Glomerular visceral epithelial cell (primary cell): ENCODE data around the gene ACTRT2.

ENCODE experiments used
- DNase-seq: peaks from one replicate; pipeline ENCODE4 v3.0.0-alpha.2; 2016; ENCODE audit errors: extremely low spot score

Gene ACTRT2

GRCh38 chr1:3003039-3003940 lies 18.0 kb upstream of the ACTRT2 start:
- DNase-seq = no peak

GRCh38 chr1:3003941-3004270 lies 17.4 kb upstream of the ACTRT2 start:
- no peak for DNase-seq

DNA sequence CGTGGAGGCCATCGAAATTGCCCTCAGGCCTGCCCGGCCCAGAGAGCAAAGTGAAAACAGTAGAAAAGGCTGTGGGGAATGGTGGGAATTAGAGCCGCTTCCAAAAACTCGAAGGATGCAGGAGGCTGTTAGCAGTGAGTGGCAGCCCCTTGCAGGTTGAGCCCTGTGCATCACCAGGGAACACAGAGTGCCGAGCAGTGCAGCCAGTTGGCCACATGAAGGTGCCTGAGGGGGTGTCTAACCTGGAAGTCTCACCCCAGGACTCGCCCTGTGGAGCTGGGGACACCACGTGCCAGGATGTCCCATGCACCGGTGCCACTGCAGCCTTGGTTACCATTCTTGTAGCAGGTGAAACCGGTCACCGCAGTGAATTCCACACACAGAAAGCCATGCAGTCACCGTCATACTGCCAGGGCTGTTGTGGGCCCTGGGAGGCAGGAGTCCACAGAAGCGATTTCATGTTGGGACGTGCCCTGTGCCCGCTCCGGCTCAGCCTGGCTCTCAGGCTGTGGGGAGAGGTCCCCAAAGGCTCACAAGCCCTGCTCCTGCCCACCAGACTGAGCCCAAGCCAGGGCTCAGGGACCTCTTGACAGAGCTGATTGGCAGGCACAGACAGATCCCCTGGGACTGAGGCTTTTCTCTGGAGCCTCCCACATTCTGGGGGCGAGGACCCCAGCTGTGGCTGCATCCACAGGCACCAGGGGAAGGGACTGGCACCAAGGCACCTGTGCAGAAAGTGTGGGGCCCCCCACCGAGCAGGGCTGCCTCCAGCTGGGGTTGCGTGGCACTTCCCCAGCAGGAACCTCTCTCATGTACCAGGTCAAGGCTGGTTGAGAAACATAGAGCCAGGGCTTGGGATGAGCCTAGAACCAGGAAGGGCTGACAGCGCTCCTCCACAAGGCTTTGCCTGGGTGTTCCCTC lies 16.7 kb upstream of the ACTRT2 start:
- no peak for DNase-seq

GRCh38 chr1:3005771-3006170 lies 15.5 kb upstream of the ACTRT2 start:
- no peak for DNase-seq

- no peak for DNase-seq
Measured at GRCh38 chr1:3007298-3008147, 13.7 kb upstream of the ACTRT2 start.

GRCh38 chr1:3009021-3009420 lies 12.2 kb upstream of the ACTRT2 start:
- DNase-seq = no peak

GRCh38 chr1:3009556-3009955 lies 11.7 kb upstream of the ACTRT2 start:
- no peak for DNase-seq

GRCh38 chr1:3011127-3011526 lies 10.1 kb upstream of the ACTRT2 start:
- no peak for DNase-seq

DNA sequence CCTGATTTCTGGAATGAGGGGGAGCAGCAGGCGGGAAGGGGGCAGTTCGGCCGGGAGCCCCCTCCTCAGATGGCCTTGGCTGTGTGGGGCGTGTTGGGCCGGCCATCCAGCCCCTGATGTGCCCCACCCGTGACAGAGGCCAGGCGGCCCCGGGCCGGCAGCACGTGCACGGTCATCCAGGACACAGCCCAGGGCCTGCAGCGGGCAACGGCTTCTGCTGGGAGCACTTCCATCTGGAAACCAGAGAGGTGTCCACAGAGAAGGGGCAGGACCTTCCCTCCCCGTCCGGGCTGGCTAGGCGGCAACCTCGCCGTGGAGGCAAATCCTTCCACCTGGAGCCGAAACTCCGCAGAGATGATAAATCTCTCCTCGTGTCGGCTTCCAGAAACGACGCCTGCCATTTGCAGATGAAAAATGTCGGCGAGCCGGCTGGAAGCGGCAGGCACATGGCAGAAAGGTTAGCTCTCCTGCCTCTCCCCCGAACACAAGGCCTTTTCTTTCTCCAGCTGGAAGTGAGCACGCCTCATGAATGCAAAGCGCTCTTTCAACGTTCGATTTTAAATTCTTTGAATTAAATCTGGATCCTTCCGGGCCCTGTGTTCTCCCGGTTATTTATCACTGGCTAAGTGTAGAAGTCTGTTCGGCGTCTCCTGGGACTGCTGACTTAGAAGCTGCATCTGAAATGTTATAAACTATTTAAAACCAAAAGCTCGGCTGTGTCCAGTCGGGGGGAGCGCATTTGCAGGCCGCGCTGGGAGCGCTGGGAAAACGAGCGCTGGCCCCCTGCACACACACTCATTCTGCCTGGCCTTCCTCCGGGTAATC lies 9.4 kb upstream of the ACTRT2 start:
- DNase-seq = no peak

- no peak for DNase-seq
Measured at GRCh38 chr1:3012456-3013291, 8.6 kb upstream of the ACTRT2 start.

DNA sequence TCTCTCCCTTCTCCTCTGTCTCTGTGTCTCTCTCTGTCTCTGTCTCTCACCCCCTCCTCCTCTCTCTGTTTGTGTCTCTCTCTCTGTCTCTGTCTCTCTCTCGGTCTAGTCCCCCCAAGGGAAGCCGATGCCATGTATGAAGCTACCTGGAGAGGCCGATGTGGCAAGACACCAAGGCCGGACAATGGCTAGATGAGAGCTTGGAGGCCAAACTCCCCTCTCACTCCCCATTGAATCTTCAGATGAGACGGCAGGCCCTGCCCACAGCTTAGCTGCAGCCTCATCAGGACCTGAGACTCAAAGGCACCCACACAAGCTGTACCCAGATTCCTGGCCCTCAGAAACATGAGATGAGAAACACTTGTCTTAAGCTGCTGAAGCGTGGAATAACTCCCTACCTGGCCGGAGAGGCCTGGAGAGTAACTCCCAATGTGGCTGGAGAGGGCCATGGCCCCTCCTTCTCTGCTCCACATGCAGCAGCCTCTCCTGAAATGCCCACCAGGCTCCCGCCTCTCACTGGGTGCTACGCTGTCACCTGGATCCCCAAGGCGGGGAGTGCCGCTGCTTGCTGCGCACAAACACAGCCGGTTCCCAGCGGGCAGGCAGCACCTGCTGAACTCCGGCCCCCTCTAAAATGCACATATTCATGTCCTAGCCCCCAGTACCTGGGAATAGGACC lies 7.8 kb upstream of the ACTRT2 start:
- no peak for DNase-seq

GRCh38 chr1:3014050-3014440 lies 7.2 kb upstream of the ACTRT2 start:
- DNase-seq = no peak

- no peak for DNase-seq
Measured at GRCh38 chr1:3014443-3015268, 6.6 kb upstream of the ACTRT2 start.

DNA sequence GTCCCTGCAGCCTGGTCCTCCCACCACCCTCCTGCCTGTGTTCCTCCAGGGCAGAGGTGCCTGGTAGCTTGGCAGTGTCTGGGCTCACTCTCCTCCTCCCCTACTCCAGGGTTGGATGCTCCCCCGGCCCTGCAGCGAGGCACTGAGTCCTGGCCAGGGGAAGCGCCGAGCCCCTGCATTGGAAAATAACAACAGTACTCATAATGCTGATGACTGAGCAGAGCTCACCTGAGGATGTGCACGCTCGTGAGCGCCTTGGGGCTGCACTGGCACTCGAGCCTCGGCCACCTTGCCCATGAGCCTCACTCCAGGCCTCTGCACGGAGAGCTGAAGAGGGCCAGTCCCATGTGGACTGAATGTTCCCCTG lies 6.0 kb upstream of the ACTRT2 start:
- DNase-seq = no peak

DNA sequence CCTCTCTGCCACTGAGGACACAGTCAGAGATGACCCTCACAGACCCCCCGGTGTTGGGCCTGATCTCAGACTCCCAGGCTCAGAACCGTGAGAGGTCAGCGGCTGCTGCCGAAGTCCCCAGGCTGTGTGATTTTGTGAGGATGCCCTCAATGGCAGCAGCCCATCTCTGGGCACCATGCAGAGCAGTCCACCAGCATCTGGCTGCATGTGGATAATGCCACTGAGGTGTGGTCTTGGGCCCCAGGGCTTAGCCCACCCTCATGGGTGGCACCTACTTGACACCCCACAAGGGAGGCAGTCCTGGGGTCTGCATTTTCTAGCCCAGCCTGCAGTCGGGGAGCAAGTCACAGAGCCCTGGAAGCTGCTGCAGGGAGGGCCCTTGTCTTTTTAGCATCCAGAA lies 5.5 kb upstream of the ACTRT2 start:
- no peak for DNase-seq

- DNase-seq = no peak
Measured at GRCh38 chr1:3016641-3017439, 4.4 kb upstream of the ACTRT2 start.

GRCh38 chr1:3017440-3018050 lies 3.7 kb upstream of the ACTRT2 start:
- DNase-seq = no peak
